ENCODE results near the gene TBC1D8.
A peak's percentile ranks its signal among the peaks of the same experiment; 100 is the strongest.
"Not testable (repeated sequence)": the region's sequence is repeated elsewhere in the genome, so short reads cannot be mapped to it uniquely, and the experiment has no call there.

Gene TBC1D8

GRCh38 chr2:101151146-101151858 is at the start of gene TBC1D8:
TBC1D8 (minus strand) TSS chr2:101151382; CDS start chr2:101151253, 129 bp downstream.
- peak; percentile 60 for DNase-seq

- DNase-seq, result no peak
Observed at GRCh38 chr2:101200676-101201075, 49.5 kb upstream of the TBC1D8 start.

DNA sequence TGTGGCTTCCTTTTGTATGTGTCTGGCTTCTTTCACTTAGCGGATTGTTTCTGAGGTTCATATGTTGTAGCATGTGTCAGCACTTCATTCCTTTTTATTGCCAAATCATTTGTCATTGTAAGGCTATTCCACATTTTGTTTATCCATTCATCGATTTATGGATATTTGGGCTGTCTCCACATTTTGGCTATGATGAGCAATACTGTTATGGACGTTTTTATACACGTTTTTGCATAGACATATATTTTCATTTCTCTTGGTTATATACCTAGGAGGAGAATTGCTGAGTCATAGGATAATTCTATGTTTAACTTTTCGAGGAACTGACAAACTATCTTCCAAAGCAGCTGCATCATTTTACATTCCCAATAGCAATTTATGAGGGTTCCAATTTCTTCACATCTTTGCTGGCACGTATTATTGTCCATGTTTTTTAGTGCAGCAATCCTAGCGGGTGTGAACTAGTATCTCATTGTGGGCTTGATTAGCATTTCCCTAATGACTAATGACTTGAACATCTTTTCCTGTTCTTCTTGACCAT is 48.1 kb upstream of the TBC1D8 start:
- DNase-seq, result no peak

DNA sequence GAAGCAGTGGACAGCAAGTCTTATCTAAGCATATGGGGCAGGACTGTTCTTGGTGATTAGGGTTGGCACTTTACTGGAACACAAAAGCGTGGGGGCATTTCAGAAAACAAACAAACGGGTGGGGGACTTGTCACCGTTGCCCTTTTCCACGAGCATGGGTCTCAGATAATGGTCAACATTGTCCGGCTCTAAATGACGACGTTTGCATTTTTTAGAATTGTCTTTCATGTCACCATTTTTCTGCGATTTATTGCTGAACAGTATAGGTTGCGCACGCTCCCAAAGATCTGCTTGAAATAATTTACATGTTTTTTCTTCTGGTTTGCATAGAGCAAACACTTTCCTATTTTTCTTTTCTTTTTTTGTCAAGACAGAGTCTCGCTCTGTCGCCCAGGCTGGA is 46.6 kb upstream of the TBC1D8 start:
- DNase-seq, result no peak

DNA sequence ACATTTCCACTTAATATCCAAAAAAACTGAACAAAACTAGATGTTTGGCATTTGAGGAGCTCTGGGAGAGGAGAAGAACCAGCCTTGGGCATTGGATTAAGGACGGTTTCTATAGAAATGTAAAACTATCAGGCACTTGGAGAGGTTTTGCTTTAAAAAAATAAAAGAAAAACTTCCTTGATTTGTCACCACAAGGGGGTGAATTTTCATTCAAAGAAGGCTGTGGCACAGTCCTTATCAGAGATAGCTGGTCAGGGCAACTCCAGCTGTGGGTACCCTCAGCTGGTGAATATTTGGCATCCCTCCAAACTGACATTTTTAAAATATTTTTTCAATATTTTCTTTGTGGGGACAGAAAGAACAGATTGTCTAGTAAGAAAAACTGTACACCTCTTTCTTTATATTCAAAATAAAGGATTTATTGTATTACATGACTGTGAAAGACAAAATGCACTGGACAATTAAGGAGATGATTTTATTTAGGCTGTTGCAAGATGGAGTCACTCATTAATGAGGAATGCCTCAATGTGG is 46.1 kb upstream of the TBC1D8 start:
- DNase-seq, result no peak

DNA sequence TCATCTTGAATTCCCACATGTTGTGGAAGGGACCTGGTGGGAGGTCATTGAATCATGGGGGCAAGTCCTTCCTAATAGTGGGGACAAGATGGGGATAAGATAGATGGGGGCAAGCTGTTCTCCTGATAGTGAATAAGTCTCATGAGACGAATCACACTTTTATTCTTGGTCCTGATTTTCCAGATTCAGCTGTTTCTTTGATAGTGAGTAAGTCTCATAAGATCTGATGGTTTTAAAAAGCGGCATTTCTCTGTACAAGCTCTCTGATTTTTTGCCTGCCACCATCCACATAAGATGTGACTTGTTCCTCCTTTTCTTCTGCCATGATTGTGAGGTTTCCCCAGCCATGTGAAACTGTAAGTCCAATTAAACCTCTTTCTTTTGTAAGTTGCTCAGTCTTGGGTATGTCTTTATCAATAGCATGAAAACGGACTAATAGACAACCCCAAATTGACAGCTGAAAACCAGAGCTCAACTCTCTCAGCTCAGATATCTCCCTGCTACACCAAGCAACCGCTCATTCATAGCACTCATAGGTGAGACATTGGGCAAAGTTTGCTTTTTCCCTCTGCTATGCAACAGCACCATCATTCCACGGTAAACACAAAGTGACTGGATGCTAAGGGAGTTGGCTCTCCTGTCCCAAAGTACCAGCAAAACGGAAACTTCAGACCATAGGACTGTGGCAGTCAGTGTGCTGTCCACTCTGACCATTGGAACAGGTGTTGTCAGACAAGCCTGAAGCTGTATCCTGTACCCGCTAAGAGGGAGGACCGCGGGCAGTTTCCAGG is 44.9 kb upstream of the TBC1D8 start:
- no peak for DNase-seq

GRCh38 chr2:101193033-101193626 is 41.9 kb upstream of the TBC1D8 start:
- DNase-seq, result no peak

- DNase-seq, result no peak
Observed at GRCh38 chr2:101190747-101191516, 39.8 kb upstream of the TBC1D8 start.

DNA sequence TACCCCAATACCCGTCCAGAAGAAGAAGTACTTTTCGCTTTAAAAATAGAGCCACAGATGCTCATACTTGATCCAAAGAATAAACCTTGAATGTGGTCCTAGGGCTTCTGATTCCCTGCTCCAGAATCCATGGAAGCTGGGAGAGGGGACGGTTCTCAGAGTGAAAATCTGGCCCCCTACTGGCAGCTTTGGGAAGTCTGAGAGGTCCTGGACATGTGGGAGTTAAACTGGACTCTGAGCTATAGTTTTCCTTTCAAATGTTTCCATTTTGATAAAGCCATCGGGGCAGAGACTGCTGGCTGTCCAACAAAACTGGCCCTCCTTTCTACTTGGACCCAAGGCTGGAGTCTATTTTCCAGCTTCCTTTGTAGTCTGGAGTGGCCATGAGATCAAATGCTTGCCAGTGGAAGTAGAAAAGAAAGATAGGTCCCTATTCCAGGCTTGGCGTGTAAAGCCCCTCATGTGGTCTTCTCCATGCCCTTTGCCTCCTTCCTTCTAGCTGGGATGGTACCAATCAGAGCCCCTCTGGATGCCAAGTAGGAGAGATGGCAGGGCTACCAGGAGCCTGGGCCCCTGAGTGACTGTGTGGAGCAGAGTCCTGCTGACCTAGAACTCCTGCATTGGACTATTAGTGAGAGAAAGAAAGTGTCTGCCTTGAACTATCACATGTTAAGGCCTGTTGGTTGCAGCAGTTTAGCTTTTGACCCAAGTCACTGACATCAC is 37.7 kb upstream of the TBC1D8 start:
- no peak for DNase-seq

DNA sequence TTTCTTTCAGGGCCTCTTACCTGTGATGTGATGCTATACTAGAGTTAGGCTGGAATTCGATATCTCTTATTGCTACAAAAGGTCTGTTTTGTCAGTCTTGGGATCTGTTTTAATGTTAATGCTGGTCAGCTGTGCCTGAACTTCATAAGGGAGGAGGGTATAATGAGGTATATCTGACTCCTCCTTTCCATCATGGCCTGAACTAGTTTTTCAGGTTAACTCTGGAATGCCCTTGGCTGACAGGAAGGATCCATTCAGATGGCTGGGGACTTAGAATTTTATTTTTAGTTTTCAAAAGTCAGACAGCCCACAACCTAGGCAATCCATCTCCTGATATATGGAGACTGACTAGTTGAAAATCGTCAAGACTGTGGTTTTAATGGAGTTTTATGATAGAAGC is 35.9 kb upstream of the TBC1D8 start:
- DNase-seq, result no peak

GRCh38 chr2:101185656-101186055 is 34.5 kb upstream of the TBC1D8 start:
- DNase-seq, result no peak

DNA sequence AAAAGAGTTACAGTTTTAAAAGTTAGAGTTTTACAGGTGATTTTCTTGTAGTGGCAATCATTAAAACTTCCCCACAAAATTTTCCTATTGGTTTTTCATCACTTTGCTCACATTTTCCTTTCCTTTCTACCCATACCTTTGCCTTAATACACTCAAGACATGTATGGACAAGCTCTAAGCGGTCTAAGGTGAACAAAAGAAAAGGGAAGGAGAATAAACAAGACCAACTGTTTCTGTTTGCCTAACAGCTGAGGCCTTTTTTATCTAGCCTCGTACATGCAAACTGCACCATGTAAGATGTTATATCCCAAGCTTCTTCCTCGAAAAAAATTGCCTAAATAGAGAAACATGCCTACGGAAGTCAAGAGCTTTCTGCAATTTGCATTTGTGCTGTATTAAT is 33.9 kb upstream of the TBC1D8 start:
- DNase-seq, result no peak

DNA sequence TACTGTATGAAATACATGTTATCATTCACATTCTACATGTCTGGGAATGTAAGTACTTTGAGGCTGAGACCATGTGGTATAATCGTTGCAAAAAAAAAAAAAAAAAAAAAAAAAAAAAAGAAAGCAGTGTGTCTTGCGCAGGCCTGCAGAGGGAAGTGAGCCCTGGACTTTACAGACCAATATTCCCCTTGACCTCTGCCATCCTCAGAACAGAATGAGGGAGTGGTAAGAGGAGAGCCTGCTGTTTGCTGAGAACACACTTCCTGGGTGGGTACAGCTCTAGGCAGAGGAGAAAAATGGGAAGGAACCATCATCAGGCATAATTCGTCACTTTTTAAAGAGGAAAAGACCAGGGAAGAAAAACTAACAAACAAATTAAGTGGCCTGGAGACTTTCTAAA is 28.8 kb upstream of the TBC1D8 start:
- no peak for DNase-seq

DNA sequence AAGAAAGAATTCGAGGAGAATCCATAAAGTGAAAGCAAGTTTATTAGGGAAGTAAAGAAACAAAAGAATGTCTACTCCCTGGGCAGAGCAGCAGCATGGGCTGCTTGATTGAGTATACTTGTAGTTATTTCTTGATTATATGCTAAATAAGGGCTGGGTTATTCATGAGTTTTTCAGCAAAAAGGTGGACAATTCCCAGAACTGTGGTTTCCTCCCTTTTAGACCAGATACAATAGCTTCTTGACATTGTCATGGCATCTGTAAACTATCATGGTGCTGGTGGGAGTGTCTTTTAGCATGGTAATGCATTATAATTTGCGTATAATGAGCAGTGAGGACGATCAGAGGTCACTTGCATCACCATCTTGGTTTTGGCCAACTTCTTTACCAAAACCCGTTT is 25.6 kb upstream of the TBC1D8 start:
- no peak for DNase-seq

- DNase-seq, result no peak
Observed at GRCh38 chr2:101175991-101176390, 24.8 kb upstream of the TBC1D8 start.

DNA sequence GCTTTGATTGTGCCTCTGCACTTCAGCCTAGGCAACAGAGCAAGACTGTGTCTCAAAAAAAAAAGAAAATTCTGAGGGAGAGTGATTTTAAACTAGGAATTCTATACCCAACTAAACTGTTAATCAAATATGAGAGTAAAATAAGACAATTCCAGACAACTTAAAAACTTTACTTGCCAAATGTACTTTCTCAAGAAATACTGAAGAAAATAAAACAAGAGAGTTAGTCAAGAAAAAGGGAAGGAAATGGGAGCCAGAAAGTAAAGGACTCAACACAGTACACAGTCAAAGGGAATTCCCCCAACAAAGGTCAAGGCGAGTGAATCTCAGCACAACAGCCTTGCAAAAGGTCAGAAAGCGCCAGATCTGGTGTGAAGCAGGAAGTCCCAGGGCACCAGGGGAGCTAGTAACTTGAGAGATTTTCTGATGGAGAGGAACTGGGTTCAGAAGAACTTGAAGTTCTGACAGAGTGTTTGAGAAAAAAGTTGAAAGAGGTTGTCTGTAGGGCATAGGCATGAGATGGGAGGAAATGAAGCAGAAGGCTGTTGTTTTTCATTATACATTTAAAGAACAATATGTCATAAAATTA is 22.6 kb upstream of the TBC1D8 start:
- DNase-seq, result peak; percentile 27

DNA sequence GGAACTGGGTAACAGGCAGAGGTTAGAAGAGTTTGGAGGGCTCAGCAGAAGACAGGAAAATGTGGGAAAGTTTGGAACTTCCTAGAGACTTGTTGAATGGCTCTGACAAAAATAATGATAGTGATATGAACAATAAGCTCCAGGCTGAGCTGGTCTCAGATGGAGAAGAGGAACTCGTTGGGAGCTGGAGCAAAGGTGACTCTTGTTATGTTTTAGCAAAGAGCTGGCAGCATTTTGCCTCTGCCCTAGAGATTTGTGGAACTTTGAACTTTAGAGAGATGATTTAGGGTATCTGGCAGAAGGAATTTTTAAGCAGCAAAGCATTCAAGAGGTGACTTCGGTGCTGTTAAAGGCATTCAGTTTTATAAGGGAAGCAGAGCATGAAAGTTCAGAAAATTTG is 18.6 kb upstream of the TBC1D8 start:
- DNase-seq, result not testable (repeated sequence)

DNA sequence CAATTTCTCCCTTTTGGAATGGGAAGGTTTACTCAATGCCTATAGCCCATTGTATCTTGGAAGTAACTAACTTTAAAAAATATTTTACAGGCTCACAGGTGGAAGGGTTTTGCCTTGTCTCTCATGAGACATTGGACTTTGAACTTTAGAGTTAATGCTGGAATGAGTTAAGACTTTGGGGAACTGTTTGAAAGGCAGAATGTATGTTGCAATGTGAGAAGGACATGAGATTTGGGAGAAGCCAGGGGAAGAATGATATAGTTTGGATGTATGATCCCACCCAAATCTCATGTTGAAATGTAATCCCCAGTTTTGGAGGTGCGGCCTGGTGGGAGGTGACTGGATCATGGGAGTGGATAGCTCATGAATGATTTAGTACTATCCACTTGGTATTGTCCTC is 17.5 kb upstream of the TBC1D8 start:
- DNase-seq, result no peak

GRCh38 chr2:101167532-101167931 is 16.4 kb upstream of the TBC1D8 start:
- not testable (repeated sequence) for DNase-seq

GRCh38 chr2:101164021-101164420 is 12.8 kb upstream of the TBC1D8 start:
- DNase-seq, result no peak

- no peak for DNase-seq
Observed at GRCh38 chr2:101162561-101163330, 11.6 kb upstream of the TBC1D8 start.

Data from activated naive CD4-positive, alpha-beta T cell treated with anti-CD3 and anti-CD28 coated beads, Interleukin-2, amount 50 U/mL, for 16 hours (primary cell).